PC-3 (cell line): ENCODE data around the gene BDKRB2. TPM values are rescaled to one million over a fixed set of nuclear protein-coding genes. Genes with fewer than 3 reads are reported as not detected.

Source experiments
- ATAC-seq: fragments of 200-7000 bp; cut with Tn5 transposase; 2 replicates; pipeline ENCODE4 v1.9.1; 2020; ENCODE audit warnings: mild to moderate bottlenecking, moderate library complexity
- BruUV-seq: library from RNA; stranded (reverse); fragments of 400-500 nt; replicated peaks from 2 replicates; lab custom pipeline; 2021; lab: Mats Ljungman, UMichigan
- CTCF ChIA-PET: fragments of 300-600 bp; sonication (Branson Sonifier 250); formaldehyde crosslinking; loops from one replicate; lab custom pipeline; 2022; ENCODE audit warnings: antibody characterized with exemption; lab: Charles Lee
- POLR2A ChIA-PET: fragments of 300-600 bp; sonication (Branson Sonifier 250); formaldehyde crosslinking; loops from one replicate; lab custom pipeline; 2022; ENCODE audit warnings: antibody characterized with exemption; ENCODE audit not compliant: unreplicated experiment; lab: Charles Lee
- DNase-seq: peaks from one replicate; pipeline ENCODE4 v3.0.0-alpha.2; 2015
- H2AFZ ChIP-seq: fragments of 300-600 bp; sonication (generic); 2 replicates; pipeline ENCODE4 v1.6.0; 2016; ENCODE audit warnings: antibody characterized with exemption, low read length
- H3F3A ChIP-seq: fragments of 300-600 bp; sonication (generic); one replicate; pipeline ENCODE4 v1.6.0; 2017; ENCODE audit warnings: antibody characterized with exemption, low read length, control low read depth, mild to moderate bottlenecking; ENCODE audit not compliant: unreplicated experiment
- H3K27ac ChIP-seq: fragments of 300-600 bp; sonication (generic); 2 replicates; pipeline ENCODE4 v1.5.1; 2016; ENCODE audit warnings: mild to moderate bottlenecking, low read length
- H3K27me3 ChIP-seq: fragments of 300-600 bp; sonication (generic); 2 replicates; pipeline ENCODE4 v1.6.1; 2016; ENCODE audit warnings: low read length, mixed read lengths
- H3K36me3 ChIP-seq: fragments of 300-600 bp; sonication (generic); 2 replicates; pipeline ENCODE4 v1.6.1; 2016; ENCODE audit warnings: low read depth, mixed run types, low read length, mixed read lengths
- H3K4me1 ChIP-seq: fragments of 300-600 bp; sonication (generic); 2 replicates; pipeline ENCODE4 v1.5.1; 2016; ENCODE audit warnings: low read length; ENCODE audit not compliant: insufficient read depth
- H3K4me2 ChIP-seq: fragments of 300-600 bp; sonication (generic); 2 replicates; pipeline ENCODE4 v1.6.0; 2016; ENCODE audit warnings: low read length
- H3K4me3 ChIP-seq: fragments of 300-600 bp; sonication (generic); 2 replicates; pipeline ENCODE4 v1.5.1; 2016; ENCODE audit warnings: mild to moderate bottlenecking, low read length, mixed read lengths
- H3K79me2 ChIP-seq: fragments of 300-600 bp; sonication (generic); 2 replicates; pipeline ENCODE4 v1.6.1; 2017; ENCODE audit warnings: low read length, mixed read lengths
- H3K9ac ChIP-seq: fragments of 300-600 bp; sonication (generic); 2 replicates; pipeline ENCODE4 v1.6.0; 2016; ENCODE audit warnings: mild to moderate bottlenecking, low read length
- H3K9me2 ChIP-seq: fragments of 300-600 bp; sonication (generic); replicated peaks from 2 replicates; pipeline ENCODE4 v1.6.1; 2016; ENCODE audit warnings: mixed run types, low read length, mixed read lengths
- H3K9me3 ChIP-seq: fragments of 300-600 bp; sonication (generic); 2 replicates; pipeline ENCODE4 v1.6.1; 2016; ENCODE audit warnings: low read length, mixed read lengths
- H4K20me1 ChIP-seq: fragments of 300-600 bp; sonication (generic); 2 replicates; pipeline ENCODE4 v1.6.1; 2016; ENCODE audit warnings: low read length, mixed read lengths
- EZH2 ChIP-seq: fragments of 300-600 bp; sonication (generic); IDR thresholded peaks from one replicate; pipeline ENCODE4 v1.6.1; 2017; ENCODE audit warnings: antibody characterized with exemption, mild to moderate bottlenecking, low read length; ENCODE audit not compliant: unreplicated experiment
- EZH2phosphoT487 ChIP-seq: fragments of 300-600 bp; sonication (generic); IDR thresholded peaks from 2 replicates; pipeline ENCODE4 v1.6.1; 2018; ENCODE audit warnings: mild to moderate bottlenecking, antibody characterized with exemption, low read length, borderline replicate concordance
- intact Hi-C: fragments of 100-400 bp; cut with micrococcal nuclease; formaldehyde crosslinking; loops from 2 replicates; pipeline ENCODE4 v1.9.0; 2023
- total RNA-seq: library from RNA; depleted of rRNA; stranded (reverse); fragments of >200 nt; gene quantifications from 2 replicates; pipeline ENCODE4 v1.2.3, GENCODE V29; 2014
- TF ChIP-seq, protein P1 (sequence below): fragments of 300-600 bp; sonication (generic); conservative IDR thresholded peaks from 2 replicates; pipeline ENCODE4 v1.5.1; 2017; ENCODE audit warnings: antibody characterized with exemption, low read depth, mild to moderate bottlenecking, low read length

Gene BDKRB2
- total RNA-seq, 1 experiment from 2014 or later, result 0.07 TPM

DNA sequence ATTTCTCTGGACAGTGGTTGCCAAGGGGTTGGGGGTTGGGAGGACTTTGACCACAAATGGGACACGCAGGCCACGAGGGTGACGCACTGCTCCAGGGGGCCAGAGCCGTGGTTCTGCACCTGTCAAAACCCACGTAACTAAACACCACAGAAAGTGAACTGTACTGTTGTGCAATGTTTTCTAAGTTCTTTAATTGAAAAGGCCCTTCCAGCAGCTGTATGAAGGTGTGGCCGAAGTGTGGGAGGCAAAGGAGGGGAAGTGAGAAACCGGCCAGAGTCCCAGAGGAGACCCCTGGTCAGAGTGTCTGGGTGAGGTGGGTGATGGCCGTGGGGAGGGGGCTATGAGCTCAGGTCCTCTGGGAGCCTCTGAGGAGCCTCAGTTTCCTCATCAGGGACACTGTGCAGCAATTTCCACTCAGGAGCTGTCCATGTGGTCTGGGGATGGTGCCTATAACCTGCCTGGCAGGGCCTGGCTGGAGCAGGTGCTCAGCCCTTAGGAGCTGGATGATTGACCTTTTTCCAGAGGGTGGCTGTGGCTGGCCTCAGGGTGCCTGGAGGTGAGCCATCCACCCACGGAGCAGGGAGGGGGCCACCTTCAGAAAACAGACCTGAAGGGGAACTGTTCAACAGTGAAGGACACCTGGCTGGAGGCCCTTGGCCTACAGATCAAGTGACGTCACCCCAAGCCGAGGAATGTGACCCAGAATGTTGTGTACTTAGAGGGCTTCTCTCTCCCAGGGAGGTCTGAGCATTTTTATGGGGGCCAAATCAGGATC is 9.8 kb upstream of the BDKRB2 start:
- no peaks in the 10 kb centered on the region for H3K4me1 ChIP-seq
- H3K9ac ChIP-seq, result no peak overlapping the region
- ChIA-PET POLR2A (no interaction called here), CTCF (no interaction called here)
- H2AFZ ChIP-seq, result no peak overlapping the region
- H3F3A ChIP-seq, result no peaks in the 10 kb centered on the region
- no peaks in the 10 kb centered on the region for H3K79me2 ChIP-seq
- no peak overlapping the region for H3K4me3 ChIP-seq
- peaks cover 34% of the 10 kb centered on the region; the same call in 1 of the 2 replicates for H3K27me3 ChIP-seq
- intact Hi-C loops, result no loop called here
- H3K27ac ChIP-seq, result no peak overlapping the region
- no TSS peak for BruUV-seq
- H4K20me1 ChIP-seq, result no peaks in the 10 kb centered on the region
- no peak for ATAC-seq
- no peaks in the 10 kb centered on the region for H3K9me2 ChIP-seq
- H3K4me2 ChIP-seq, result no peak overlapping the region
- no peak for DNase-seq
- H3K36me3 ChIP-seq, result no peaks in the 10 kb centered on the region
- no peak for TF ChIP-seq EZH2
- H3K9me3 ChIP-seq, result no peaks in the 10 kb centered on the region

DNA sequence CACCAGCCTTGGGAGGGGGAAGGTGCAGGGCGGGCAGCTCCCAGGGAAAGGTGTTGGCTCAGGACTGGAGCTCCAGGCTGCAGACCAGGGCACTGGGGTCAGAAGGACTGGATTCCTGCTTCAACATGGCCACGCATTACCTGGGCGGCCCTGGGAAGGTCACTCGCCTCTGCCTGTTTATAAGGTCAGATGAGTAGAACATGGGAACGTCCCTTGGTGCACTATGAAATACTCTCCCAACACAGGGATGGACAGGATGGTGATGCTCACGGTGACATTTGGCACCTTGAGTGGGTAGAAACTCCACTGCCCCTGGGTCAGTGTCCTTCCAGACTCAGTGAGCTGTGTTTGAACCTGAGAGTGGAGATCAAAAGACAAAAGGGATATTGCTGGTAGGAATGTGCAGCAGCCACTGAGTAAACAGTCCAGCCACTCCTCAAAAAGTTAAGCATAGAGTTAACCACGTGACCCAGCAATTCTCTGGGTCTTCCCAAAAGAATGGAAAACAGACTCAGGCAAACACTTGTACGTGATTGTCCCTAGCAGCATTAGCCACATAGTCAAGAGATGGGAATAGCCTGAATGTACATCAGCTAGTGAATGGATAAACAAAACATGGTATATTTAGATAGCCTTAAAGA is 9.1 kb upstream of the BDKRB2 start:
- Histone ChIP-seq H3K9me2 (no peaks in the 10 kb centered on the region), H3K27ac (no peak overlapping the region), H3K27me3 (peaks cover 27% of the 10 kb centered on the region; the same call in 1 of the 2 replicates), H3K4me2 (no peak overlapping the region), H3K36me3 (no peaks in the 10 kb centered on the region), H3K4me3 (no peak overlapping the region), H3F3A (no peaks in the 10 kb centered on the region), H2AFZ (no peak overlapping the region), H3K4me1 (no peaks in the 10 kb centered on the region), H3K79me2 (no peaks in the 10 kb centered on the region), H4K20me1 (no peaks in the 10 kb centered on the region), H3K9me3 (no peaks in the 10 kb centered on the region), H3K9ac (no peak overlapping the region)
- intact Hi-C loops, result no loop called here
- no peak for ATAC-seq
- ChIA-PET POLR2A (no interaction called here), CTCF (no interaction called here)
- no peak for DNase-seq
- no peak for TF ChIP-seq EZH2
- TF ChIP-seq, protein P1, sequence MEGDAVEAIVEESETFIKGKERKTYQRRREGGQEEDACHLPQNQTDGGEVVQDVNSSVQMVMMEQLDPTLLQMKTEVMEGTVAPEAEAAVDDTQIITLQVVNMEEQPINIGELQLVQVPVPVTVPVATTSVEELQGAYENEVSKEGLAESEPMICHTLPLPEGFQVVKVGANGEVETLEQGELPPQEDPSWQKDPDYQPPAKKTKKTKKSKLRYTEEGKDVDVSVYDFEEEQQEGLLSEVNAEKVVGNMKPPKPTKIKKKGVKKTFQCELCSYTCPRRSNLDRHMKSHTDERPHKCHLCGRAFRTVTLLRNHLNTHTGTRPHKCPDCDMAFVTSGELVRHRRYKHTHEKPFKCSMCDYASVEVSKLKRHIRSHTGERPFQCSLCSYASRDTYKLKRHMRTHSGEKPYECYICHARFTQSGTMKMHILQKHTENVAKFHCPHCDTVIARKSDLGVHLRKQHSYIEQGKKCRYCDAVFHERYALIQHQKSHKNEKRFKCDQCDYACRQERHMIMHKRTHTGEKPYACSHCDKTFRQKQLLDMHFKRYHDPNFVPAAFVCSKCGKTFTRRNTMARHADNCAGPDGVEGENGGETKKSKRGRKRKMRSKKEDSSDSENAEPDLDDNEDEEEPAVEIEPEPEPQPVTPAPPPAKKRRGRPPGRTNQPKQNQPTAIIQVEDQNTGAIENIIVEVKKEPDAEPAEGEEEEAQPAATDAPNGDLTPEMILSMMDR, result no peak
- TF ChIP-seq EZH2phosphoT487, result no peak
- BruUV-seq, result no TSS peak

DNA sequence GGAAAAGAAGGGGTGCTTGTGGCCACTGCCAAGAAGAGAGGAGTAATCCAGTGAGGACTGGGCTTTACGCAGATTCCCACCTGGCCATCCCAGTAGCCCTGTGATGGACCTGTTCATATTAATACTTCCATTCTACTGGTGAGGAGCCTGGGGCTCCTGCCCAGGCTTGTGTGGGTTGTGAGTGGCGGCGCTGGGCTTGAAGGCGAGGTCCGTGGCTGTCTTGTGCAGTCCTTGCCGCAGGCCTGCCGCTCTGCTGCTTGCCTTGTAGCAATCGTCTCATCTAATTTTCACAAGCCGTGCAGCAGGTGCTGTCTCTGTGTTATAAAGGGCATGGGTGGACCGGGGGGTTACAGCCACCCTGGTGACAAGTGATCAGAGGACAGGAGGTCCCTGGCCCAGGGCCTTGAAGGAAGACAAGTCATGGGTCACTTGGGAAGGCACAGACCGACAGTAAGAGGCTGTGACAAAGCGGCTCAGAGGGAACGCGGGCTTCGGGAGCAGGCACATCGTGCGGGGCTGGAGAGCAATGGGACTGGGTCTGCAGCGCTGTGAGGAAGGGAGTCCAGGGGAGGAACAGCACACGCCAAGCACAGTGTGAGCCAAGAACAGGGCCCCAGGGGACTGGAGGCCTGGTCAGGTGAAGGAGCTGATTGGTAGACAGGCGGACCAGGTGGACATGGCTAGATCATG is 7.3 kb upstream of the BDKRB2 start:
- Histone ChIP-seq H3K4me1 (no peaks in the 10 kb centered on the region), H3K36me3 (no peaks in the 10 kb centered on the region), H3K79me2 (no peaks in the 10 kb centered on the region), H3F3A (no peaks in the 10 kb centered on the region), H3K9ac (no peak overlapping the region), H3K4me3 (no peak overlapping the region), H4K20me1 (no peaks in the 10 kb centered on the region), H3K27ac (no peak overlapping the region), H3K9me3 (no peaks in the 10 kb centered on the region), H3K4me2 (no peak overlapping the region), H2AFZ (no peak overlapping the region), H3K27me3 (peaks cover 19% of the 10 kb centered on the region; the same call in 1 of the 2 replicates), H3K9me2 (no peaks in the 10 kb centered on the region)
- BruUV-seq, result no TSS peak
- ATAC-seq (no peak), DNase-seq (no peak)
- intact Hi-C loops, result no loop called here
- ChIA-PET CTCF (no interaction called here), POLR2A (no interaction called here)
- no peak for TF ChIP-seq EZH2phosphoT487
- TF ChIP-seq, protein P1, result no peak
- TF ChIP-seq EZH2, result no peak
